GM18870 (cell line): ENCODE data around the gene TOM1L2.

Experiments used
- ATAC-seq: cut with Tn5 transposase; IDR thresholded peaks from one replicate; pipeline ENCODE4 v1.9.1; 2021; ENCODE audit warnings: moderate library complexity; ENCODE audit not compliant: unreplicated experiment

TOM1L2 gene

GRCh38 chr17:17972126-17972951 lies at the start of gene TOM1L2, which contains the start of gene DRC3:
Gene TOM1L2, minus strand, starts transcription at chr17:17972400. Its CDS starts 87 bp downstream, at chr17:17972313.
Gene DRC3, plus strand, starts transcription at chr17:17972862. Its CDS starts 4,737 bp downstream, at chr17:17977599.
- ATAC-seq, result peak; percentile 93

DNA sequence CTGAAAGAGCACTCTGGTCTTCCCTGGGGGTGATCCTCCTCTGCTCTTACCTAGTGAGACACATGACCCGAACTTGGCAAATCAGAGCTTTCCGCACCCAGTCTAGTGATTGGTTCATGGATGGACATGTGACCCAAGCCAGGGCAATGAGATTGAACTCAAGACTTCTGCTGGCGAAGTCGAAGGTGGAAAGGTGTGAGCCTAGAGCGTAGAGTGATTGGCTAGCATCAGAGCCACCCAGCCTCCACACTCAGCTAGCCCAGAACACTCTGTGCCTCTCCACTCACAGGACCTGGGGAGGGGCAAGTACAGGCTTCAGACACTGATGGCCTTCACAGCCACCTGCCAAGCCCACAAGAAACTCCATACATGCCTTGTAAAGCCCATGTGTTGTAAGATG lies 49.2 kb upstream of the TOM1L2 start:
- ATAC-seq, result no peak

DNA sequence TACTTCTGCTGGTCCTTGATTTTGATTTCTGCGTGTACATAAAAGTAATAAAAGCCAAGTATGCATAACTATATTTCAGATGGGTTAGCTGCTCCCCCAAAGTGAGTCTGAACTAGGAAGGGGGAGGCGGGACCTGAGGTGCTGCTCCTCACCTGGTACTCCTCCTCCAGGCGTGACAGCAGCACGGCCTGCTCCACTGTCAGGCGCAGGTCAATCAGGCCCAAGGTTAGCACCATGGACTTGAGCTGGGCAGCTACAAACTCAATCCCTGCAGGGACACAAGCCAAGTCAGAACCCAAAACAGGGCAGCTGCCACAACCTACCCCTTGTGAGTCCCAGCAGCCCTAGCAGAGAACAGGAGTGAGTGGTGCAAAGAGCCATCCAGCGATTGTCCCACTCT lies 48.8 kb upstream of the TOM1L2 start:
- ATAC-seq, result no peak

DNA sequence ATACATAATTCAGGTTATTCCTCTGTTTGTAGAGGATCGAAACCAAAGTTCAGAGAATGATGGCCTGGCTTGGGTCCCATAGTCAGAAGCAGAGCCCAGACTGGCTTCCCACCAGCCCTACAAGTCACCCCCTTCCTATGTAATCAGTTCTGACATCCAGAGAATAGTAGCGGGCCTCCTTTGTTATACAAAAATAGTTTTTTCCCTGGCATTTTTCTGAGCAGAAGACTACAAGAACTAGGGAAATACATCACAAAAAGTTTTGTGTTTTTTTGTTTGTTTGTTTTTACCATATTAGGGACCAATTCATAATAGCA lies 47.6 kb upstream of the TOM1L2 start:
- ATAC-seq, result no peak

DNA sequence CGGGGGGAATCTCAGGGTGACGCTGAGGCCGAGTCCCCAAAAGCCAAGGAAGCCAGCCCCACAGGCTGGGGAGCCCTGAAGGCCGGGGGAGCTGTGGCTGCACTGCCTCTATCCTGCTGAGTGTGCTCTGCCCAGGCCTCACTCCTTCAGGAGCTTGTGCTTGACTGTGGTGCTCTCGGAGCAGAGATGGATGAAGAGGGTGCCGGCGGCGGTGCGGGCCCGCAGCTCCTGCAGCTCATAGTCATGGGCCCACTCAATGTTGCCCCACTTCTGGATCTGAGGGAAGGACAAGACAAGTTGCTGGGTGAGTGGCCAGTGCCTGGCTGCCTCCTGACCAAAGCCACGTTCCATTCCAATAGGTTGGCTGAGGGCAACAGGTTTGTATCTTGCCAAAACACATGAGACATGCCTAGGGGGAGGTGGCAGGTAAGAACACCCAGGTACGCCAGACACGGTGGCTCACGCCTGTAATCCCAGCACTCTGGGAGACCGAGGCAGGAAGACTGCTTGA lies 46.3 kb upstream of the TOM1L2 start:
- ATAC-seq, result no peak

- ATAC-seq, result no peak
Observed at GRCh38 chr17:18017958-18018357, 45.8 kb upstream of the TOM1L2 start.

GRCh38 chr17:18016426-18016825 lies 44.2 kb upstream of the TOM1L2 start:
- ATAC-seq, result no peak

- no peak for ATAC-seq
Observed at GRCh38 chr17:18015593-18015992, 43.4 kb upstream of the TOM1L2 start.

GRCh38 chr17:18014006-18014405 lies 41.8 kb upstream of the TOM1L2 start:
- no peak for ATAC-seq

GRCh38 chr17:18011286-18011685 lies 39.1 kb upstream of the TOM1L2 start:
- no peak for ATAC-seq

- ATAC-seq, result no peak
Observed at GRCh38 chr17:18009609-18010420, 37.6 kb upstream of the TOM1L2 start.

GRCh38 chr17:18008496-18009268 lies 36.5 kb upstream of the TOM1L2 start:
- ATAC-seq, result no peak

- no peak for ATAC-seq
Observed at GRCh38 chr17:18006495-18007239, 34.5 kb upstream of the TOM1L2 start.

DNA sequence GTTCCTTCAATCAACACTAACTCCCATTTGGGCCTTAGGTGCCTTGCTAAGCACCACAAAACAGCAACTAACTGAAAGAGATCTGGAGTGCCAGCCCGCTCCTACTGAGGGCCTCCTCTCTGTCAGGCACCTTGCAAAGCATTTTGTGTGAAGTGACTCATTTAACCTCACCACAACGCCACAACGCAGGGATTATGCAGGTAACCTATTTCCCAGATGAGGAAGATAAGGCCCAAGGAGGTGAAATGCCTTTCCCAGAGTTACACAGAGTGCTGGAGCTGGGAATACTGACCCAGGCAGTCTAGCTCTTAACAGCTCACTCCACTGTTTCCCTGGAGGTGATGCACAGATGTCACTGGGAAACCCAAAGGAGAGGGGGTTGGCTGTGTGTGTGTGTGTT lies 33.3 kb upstream of the TOM1L2 start:
- ATAC-seq, result no peak

- ATAC-seq, result no peak
Observed at GRCh38 chr17:18004884-18005305, 32.7 kb upstream of the TOM1L2 start.

DNA sequence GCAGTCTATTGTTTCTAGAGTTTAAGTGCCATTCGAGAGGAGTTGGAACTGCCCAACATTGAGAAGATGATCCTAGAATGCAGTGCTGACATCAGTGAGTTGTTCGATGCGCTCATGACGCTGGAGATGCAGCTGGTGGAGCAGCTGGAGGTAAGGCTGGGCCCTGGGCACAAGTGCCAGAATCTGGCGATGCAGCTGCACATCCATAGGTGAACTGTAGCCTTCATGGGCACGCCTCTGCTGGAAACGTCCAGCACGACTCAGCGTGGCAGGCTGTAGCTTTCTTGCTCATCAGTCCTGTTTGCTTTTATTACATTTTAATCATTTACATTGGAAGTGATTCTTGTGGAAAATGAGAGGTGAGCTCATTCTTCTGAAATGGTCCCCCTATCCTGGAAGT lies 32.1 kb upstream of the TOM1L2 start:
- ATAC-seq, result no peak

DNA sequence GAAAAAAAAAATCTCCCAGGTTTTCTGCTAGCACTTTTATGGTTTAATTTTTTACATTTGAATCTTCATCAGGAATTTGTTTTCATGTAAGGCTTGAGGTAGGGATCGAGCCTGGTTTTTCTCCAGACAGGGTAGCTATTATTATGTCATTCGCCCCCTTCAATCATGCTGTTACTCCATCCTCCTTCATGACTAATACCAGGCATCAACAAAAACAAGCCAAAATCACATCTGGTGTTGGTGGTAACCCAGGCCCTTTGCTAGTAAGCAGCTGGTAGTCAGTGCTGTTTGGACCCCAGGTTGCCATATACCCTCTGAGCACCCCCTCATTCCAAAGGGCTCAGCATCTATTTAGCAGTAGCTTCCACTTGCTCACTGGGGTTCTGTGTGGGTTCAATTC lies 30.0 kb upstream of the TOM1L2 start:
- no peak for ATAC-seq

DNA sequence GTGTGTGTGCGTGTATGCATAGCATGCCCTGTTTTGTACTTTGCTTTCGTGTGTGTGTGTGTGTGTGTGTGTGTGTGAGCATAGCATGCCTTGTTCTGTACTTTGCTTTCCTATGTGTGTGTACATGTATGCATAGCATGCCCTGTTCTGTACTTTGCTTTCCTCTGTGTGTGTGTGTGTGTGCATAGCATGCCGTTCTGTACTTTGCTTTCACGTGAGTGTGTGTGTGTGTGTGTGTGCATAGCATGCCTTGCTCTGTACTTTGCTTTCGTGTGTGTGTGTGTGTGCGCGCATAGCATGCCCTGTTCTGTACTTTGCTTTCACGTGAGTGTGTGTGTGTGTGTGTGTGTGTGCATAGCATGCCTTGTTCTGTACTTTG lies 27.8 kb upstream of the TOM1L2 start:
- no peak for ATAC-seq

DNA sequence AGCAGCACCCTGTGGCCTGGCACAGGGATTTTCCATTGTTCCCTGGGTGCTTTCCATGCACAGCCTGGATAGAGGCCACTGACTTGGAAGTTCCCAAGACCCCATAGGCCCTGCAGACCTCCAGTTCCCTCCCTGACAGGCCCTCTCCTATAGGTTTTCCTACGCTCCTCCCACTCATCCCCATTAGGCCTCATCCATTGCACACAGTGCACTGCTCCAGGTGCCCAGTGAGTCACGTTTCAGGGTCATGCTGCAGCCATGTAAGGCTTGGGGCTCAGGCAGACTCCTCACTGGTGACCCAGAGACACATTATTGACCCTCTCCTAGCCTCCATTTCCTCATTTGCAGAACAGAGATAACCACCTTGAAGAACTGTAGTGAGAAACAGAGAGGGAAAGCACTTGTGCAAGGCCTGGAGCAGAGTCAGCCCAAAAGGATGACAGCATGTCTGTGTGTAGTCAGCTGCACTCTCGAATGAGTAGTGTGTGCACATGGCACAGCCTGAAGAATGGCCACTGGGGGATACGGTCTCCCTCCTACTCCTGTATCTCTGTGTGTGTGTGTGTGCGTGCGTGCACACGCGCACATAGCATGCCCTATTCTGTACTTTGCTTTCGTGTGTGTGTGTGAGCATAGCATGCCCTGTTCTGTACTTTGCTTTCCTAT lies 27.3 kb upstream of the TOM1L2 start:
- ATAC-seq, result no peak

DNA sequence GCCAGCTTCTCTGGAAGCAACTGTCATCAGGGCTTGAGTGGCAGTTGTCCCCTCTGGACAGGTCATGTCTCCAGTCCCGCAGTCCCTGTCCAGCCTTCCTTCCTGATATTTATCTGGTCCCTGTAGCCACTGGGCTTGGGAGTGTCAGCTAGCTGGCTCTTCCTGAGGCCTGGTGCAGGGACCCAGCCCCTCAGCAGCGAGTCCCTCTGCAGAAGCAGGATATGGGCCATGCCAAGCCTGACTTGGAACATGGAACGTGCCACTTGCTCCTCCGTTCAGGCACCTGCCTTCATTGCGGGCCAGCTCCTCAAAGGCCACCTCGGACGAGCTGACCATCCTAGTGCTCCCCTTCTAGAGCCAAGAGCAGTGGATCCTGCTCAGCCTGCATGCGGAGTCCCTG lies 26.7 kb upstream of the TOM1L2 start:
- ATAC-seq, result no peak
